ENCODE data around the gene NTNG1.
A peak's percentile ranks its signal among the peaks of the same experiment; 100 is the strongest.

The NTNG1 gene

GRCh38 chr1:107451715-107452114 is 310.9 kb downstream of the NTNG1 start:
- Histone ChIP-seq H3K4me1 (ENCODE audit: control extremely low read depth in 1 of 4, control insufficient read depth in 4 of 4, insufficient read depth in 4 of 4, low read length in 3 of 4) (peaks cover 0 to 7% (median 4%) of the 10 kb centered on the region in 4 experiments), H3K27me3 (replicated peaks in 2 of 5; ENCODE audit: control insufficient read depth in 4 of 5, insufficient read depth in 5 of 5, low read length in 4 of 5) (no peaks in the 10 kb centered on the region), H3K36me3 (ENCODE audit: control insufficient read depth in 4 of 4, insufficient read depth in 4 of 4, low read length in 3 of 4) (no peaks in the 10 kb centered on the region), H3K4me3 (ENCODE audit: control insufficient read depth in 1 of 7, extremely low read depth in 1 of 7, insufficient read depth in 4 of 7, low read depth in 2 of 7, low read length in 6 of 7) (no peak overlapping the region), H3K9me3 (ENCODE audit: control extremely low read depth in 1 of 5, control insufficient read depth in 4 of 5, insufficient read depth in 2 of 5, low read depth in 1 of 5, low read length in 4 of 5) (no peaks in the 10 kb centered on the region), H3K27ac (ENCODE audit: insufficient read depth in 1 of 2, low read depth in 1 of 2, low read length in 2 of 2, poor library complexity in 1 of 2, severe bottlenecking in 2 of 2) (no peak overlapping the region)
- CTCF ChIA-PET: no interaction called here
- 62% methylated on average over 2 of the region's 2 CpGs for WGBS (ENCODE audit: insufficient coverage)
- POLR2A ChIA-PET: no interaction called here
- DNase-seq: peak in 1 of 3 donors; percentile 5

DNA sequence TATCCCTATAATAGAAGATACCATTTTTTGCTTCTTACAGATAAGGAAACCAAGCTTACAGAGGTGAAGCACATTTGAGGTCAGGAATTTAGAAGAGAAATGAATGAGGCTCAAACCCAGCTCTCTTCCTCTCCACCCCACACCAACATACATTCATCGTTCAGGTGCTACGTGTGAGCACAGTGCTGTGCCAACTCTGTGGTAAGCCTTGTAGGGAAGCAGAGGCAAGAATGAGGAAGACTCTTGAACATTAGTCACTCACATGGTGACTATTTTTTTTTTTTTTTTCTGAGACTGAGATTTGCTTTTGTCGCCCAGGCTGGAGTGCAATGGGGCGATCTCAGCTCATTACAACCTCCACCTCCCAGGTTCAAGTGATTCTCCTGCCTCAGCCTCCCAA is 314.0 kb downstream of the NTNG1 start:
- no peak overlapping the region for H3K27ac ChIP-seq (ENCODE audit: insufficient read depth in 1 of 2, low read depth in 1 of 2, low read length in 2 of 2, poor library complexity in 1 of 2, severe bottlenecking in 2 of 2)
- no CpG with 5 or more reads among the region's 4 CpGs for WGBS (ENCODE audit: insufficient coverage)
- no peak overlapping the region for H3K4me3 ChIP-seq (ENCODE audit: control insufficient read depth in 1 of 7, extremely low read depth in 1 of 7, insufficient read depth in 4 of 7, low read depth in 2 of 7, low read length in 6 of 7)
- CTCF ChIA-PET: interaction anchor here (2.5 kb wide), 1 partner anchor 24 kb away, joined by 12 read pairs; no protein-coding TSS in a partner anchor
- peaks cover 0 to 7% (median 4%) of the 10 kb centered on the region in 4 experiments for H3K4me1 ChIP-seq (ENCODE audit: control extremely low read depth in 1 of 4, control insufficient read depth in 4 of 4, insufficient read depth in 4 of 4, low read length in 3 of 4)
- no peaks in the 10 kb centered on the region for H3K27me3 ChIP-seq (replicated peaks in 2 of 5; ENCODE audit: control insufficient read depth in 4 of 5, insufficient read depth in 5 of 5, low read length in 4 of 5)
- POLR2A ChIA-PET: interaction anchor here (0.7 kb wide), 1 partner anchor 12 kb away, joined by 3 read pairs; no protein-coding TSS in a partner anchor
- no peaks in the 10 kb centered on the region for H3K36me3 ChIP-seq (ENCODE audit: control insufficient read depth in 4 of 4, insufficient read depth in 4 of 4, low read length in 3 of 4)
- H3K9me3 ChIP-seq (ENCODE audit: control extremely low read depth in 1 of 5, control insufficient read depth in 4 of 5, insufficient read depth in 2 of 5, low read depth in 1 of 5, low read length in 4 of 5): no peaks in the 10 kb centered on the region
- DNase-seq: peak in 2 of 3 donors; percentile 58 to 61

GRCh38 chr1:107457989-107458388 is 317.1 kb downstream of the NTNG1 start:
- ChIA-PET POLR2A (no interaction called here), CTCF (no interaction called here)
- Histone ChIP-seq H3K4me1 (ENCODE audit: control extremely low read depth in 1 of 4, control insufficient read depth in 4 of 4, insufficient read depth in 4 of 4, low read length in 3 of 4) (no peaks in the 10 kb centered on the region), H3K36me3 (ENCODE audit: control insufficient read depth in 4 of 4, insufficient read depth in 4 of 4, low read length in 3 of 4) (no peaks in the 10 kb centered on the region), H3K9me3 (ENCODE audit: control extremely low read depth in 1 of 5, control insufficient read depth in 4 of 5, insufficient read depth in 2 of 5, low read depth in 1 of 5, low read length in 4 of 5) (no peaks in the 10 kb centered on the region), H3K27me3 (replicated peaks in 2 of 5; ENCODE audit: control insufficient read depth in 4 of 5, insufficient read depth in 5 of 5, low read length in 4 of 5) (no peaks in the 10 kb centered on the region), H3K4me3 (ENCODE audit: control insufficient read depth in 1 of 7, extremely low read depth in 1 of 7, insufficient read depth in 4 of 7, low read depth in 2 of 7, low read length in 6 of 7) (no peak overlapping the region), H3K27ac (ENCODE audit: insufficient read depth in 1 of 2, low read depth in 1 of 2, low read length in 2 of 2, poor library complexity in 1 of 2, severe bottlenecking in 2 of 2) (no peak overlapping the region)
- 83% methylated on average over 2 of the region's 3 CpGs for WGBS (ENCODE audit: insufficient coverage)
- DNase-seq: no peak

DNA sequence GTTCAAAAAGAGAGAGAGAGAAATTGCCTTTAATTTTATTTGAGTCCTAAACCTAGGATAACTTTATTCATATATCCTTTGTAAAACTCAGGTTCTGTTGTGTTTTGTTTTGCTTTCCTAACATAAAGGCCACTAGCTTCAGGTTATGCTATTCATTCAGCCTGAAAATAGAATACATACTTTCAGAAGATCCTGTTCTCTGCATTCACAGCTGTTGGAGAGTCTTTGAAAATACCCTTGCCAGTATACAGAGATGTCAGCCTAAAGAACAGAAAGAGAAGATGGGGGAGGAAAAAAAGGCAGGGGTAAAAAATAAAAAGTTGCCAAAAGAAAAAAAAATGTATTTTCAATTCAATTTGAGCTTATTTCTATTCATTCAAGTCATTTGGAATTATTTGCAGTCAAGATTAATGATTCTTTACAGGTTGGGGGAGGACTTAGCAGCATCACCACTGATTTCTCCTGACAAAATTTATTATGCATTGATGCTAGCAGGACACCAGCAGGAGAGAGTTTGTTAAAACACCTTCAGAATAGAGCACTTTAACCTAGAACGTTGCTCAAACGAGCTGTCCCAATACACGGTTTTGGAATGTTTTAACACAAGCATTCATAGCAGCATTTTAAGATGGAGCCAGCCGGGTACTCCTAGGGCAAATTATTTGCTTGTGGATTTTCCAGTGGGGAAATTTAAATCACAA is 318.5 kb downstream of the NTNG1 start:
- Histone ChIP-seq H3K4me3 (ENCODE audit: control insufficient read depth in 1 of 7, extremely low read depth in 1 of 7, insufficient read depth in 4 of 7, low read depth in 2 of 7, low read length in 6 of 7) (no peak overlapping the region), H3K9me3 (ENCODE audit: control extremely low read depth in 1 of 5, control insufficient read depth in 4 of 5, insufficient read depth in 2 of 5, low read depth in 1 of 5, low read length in 4 of 5) (no peaks in the 10 kb centered on the region), H3K27ac (ENCODE audit: insufficient read depth in 1 of 2, low read depth in 1 of 2, low read length in 2 of 2, poor library complexity in 1 of 2, severe bottlenecking in 2 of 2) (no peak overlapping the region), H3K36me3 (ENCODE audit: control insufficient read depth in 4 of 4, insufficient read depth in 4 of 4, low read length in 3 of 4) (no peaks in the 10 kb centered on the region), H3K27me3 (replicated peaks in 2 of 5; ENCODE audit: control insufficient read depth in 4 of 5, insufficient read depth in 5 of 5, low read length in 4 of 5) (no peaks in the 10 kb centered on the region), H3K4me1 (ENCODE audit: control extremely low read depth in 1 of 4, control insufficient read depth in 4 of 4, insufficient read depth in 4 of 4, low read length in 3 of 4) (no peaks in the 10 kb centered on the region)
- 100% methylated on average over 3 of the region's 4 CpGs for WGBS (ENCODE audit: insufficient coverage)
- CTCF ChIA-PET: no interaction called here
- DNase-seq: no peak
- POLR2A ChIA-PET: no interaction called here

DNA sequence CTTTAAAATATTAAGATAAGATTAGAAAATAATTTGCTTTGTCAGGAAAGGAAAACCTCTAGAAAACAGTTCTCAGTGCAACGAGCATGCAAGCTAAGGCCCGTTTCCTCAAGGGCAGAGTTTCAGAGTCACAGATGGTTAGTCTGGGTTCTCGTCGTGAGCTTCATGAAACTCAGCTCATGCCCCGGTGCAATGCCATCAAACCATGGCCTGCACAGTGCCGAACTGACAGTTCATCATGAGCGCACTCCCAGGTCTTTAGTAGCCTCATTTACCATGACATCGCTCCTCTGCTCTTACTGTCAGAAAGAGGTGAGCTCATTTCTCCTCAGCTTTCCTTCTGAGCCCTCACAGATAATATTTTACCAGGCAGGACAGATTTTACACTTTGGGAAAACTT is 319.2 kb downstream of the NTNG1 start:
- WGBS (ENCODE audit: insufficient coverage): 97% methylated on average over 7 of the region's 8 CpGs
- ChIA-PET POLR2A (no interaction called here), CTCF (interaction anchor here (1.1 kb wide), 1 partner anchor 29 kb away, joined by 3 read pairs; no protein-coding TSS in a partner anchor)
- no peak overlapping the region for H3K27ac ChIP-seq (ENCODE audit: insufficient read depth in 1 of 2, low read depth in 1 of 2, low read length in 2 of 2, poor library complexity in 1 of 2, severe bottlenecking in 2 of 2)
- DNase-seq: no peak
- H3K9me3 ChIP-seq (ENCODE audit: control extremely low read depth in 1 of 5, control insufficient read depth in 4 of 5, insufficient read depth in 2 of 5, low read depth in 1 of 5, low read length in 4 of 5): no peaks in the 10 kb centered on the region
- H3K27me3 ChIP-seq (replicated peaks in 2 of 5; ENCODE audit: control insufficient read depth in 4 of 5, insufficient read depth in 5 of 5, low read length in 4 of 5): peaks cover 0 to under 1% (median 0%) of the 10 kb centered on the region in 5 experiments
- no peak overlapping the region for H3K4me3 ChIP-seq (ENCODE audit: control insufficient read depth in 1 of 7, extremely low read depth in 1 of 7, insufficient read depth in 4 of 7, low read depth in 2 of 7, low read length in 6 of 7)
- H3K36me3 ChIP-seq (ENCODE audit: control insufficient read depth in 4 of 4, insufficient read depth in 4 of 4, low read length in 3 of 4): no peaks in the 10 kb centered on the region
- H3K4me1 ChIP-seq (ENCODE audit: control extremely low read depth in 1 of 4, control insufficient read depth in 4 of 4, insufficient read depth in 4 of 4, low read length in 3 of 4): no peaks in the 10 kb centered on the region

GRCh38 chr1:107464827-107465226 is 324.0 kb downstream of the NTNG1 start:
- Histone ChIP-seq H3K36me3 (ENCODE audit: control insufficient read depth in 4 of 4, insufficient read depth in 4 of 4, low read length in 3 of 4) (no peaks in the 10 kb centered on the region), H3K4me1 (ENCODE audit: control extremely low read depth in 1 of 4, control insufficient read depth in 4 of 4, insufficient read depth in 4 of 4, low read length in 3 of 4) (no peaks in the 10 kb centered on the region), H3K27me3 (replicated peaks in 2 of 5; ENCODE audit: control insufficient read depth in 4 of 5, insufficient read depth in 5 of 5, low read length in 4 of 5) (peaks cover 0 to 3% (median 0%) of the 10 kb centered on the region in 5 experiments), H3K27ac (ENCODE audit: insufficient read depth in 1 of 2, low read depth in 1 of 2, low read length in 2 of 2, poor library complexity in 1 of 2, severe bottlenecking in 2 of 2) (no peak overlapping the region), H3K9me3 (ENCODE audit: control extremely low read depth in 1 of 5, control insufficient read depth in 4 of 5, insufficient read depth in 2 of 5, low read depth in 1 of 5, low read length in 4 of 5) (no peaks in the 10 kb centered on the region), H3K4me3 (ENCODE audit: control insufficient read depth in 1 of 7, extremely low read depth in 1 of 7, insufficient read depth in 4 of 7, low read depth in 2 of 7, low read length in 6 of 7) (no peak overlapping the region)
- no peak for DNase-seq
- 83% methylated on average over 4 of the region's 4 CpGs for WGBS (ENCODE audit: insufficient coverage)
- ChIA-PET CTCF (no interaction called here), POLR2A (no interaction called here)

DNA sequence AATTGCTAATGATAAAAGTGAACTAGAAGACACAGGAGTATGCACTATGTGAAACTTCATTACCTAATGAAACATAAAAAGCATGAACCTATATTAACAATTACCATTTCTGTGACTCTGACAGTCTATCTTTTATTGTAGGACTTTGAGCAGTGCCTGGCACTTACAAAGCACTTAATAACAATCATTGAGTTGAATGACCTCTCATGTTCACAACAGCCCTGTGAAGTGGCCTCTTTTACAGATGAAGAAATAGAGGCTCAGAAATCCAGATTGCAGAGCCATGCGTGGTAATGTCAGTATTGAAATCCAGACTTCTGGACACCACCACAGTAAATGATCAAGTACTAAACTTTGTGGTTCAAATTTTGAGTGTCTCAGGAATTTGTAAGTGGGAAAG is 326.4 kb downstream of the NTNG1 start:
- H3K4me1 ChIP-seq (ENCODE audit: control extremely low read depth in 1 of 4, control insufficient read depth in 4 of 4, insufficient read depth in 4 of 4, low read length in 3 of 4): no peaks in the 10 kb centered on the region
- WGBS (ENCODE audit: insufficient coverage): no CpG with 5 or more reads among the region's 1 CpG
- POLR2A ChIA-PET: no interaction called here
- peaks cover 0 to 3% (median 0%) of the 10 kb centered on the region in 5 experiments for H3K27me3 ChIP-seq (replicated peaks in 2 of 5; ENCODE audit: control insufficient read depth in 4 of 5, insufficient read depth in 5 of 5, low read length in 4 of 5)
- DNase-seq: no peak
- CTCF ChIA-PET: interaction anchor here (1.3 kb wide), 1 partner anchor 63 kb away, joined by 3 read pairs; no protein-coding TSS in a partner anchor
- no peak overlapping the region for H3K27ac ChIP-seq (ENCODE audit: insufficient read depth in 1 of 2, low read depth in 1 of 2, low read length in 2 of 2, poor library complexity in 1 of 2, severe bottlenecking in 2 of 2)
- H3K4me3 ChIP-seq (ENCODE audit: control insufficient read depth in 1 of 7, extremely low read depth in 1 of 7, insufficient read depth in 4 of 7, low read depth in 2 of 7, low read length in 6 of 7): no peak overlapping the region
- H3K36me3 ChIP-seq (ENCODE audit: control insufficient read depth in 4 of 4, insufficient read depth in 4 of 4, low read length in 3 of 4): no peaks in the 10 kb centered on the region
- no peaks in the 10 kb centered on the region for H3K9me3 ChIP-seq (ENCODE audit: control extremely low read depth in 1 of 5, control insufficient read depth in 4 of 5, insufficient read depth in 2 of 5, low read depth in 1 of 5, low read length in 4 of 5)

Data from common myeloid progenitor, CD34-positive (primary cell).